K562 (cell line): ENCODE data around the gene PAX5. TPM values are rescaled to one million over a fixed set of nuclear protein-coding genes. Genes with fewer than 3 reads are reported as not detected.

Source experiments
- ATAC-seq: fragments of 200-7000 bp; cut with Tn5 transposase; 3 replicates; pipeline ENCODE4 v1.9.1; 2020; ENCODE audit warnings: moderate library complexity
- BruUV-seq: library from RNA; stranded (reverse); fragments of 400-500 nt; replicated peaks from 2 replicates; lab custom pipeline; 2021; lab: Mats Ljungman, UMichigan
- CTCF ChIA-PET: fragments of 300-600 bp; formaldehyde crosslinking; extraction: SDS; loops from one replicate; lab custom pipeline; 2021; ENCODE audit warnings: low intra/inter-chr PET ratio; lab: Yijun Ruan, JAX
- POLR2A ChIA-PET: fragments of 300-600, 350-650 bp; sonication (Branson Sonifier 250); formaldehyde crosslinking; extraction: SDS; loops from one replicate; lab custom pipeline; 2021; ENCODE audit warnings: antibody characterized with exemption, inconsistent platforms; lab: Yijun Ruan, JAX
- DNase-seq, 4 experiments: peaks; one replicate each; pipeline versions ENCODE4 v3.0.0 to v3.0.0-alpha.2; 2011 to 2018; ENCODE audit warnings: low spot score in 3 of 4, mixed read lengths in 3 of 4; ENCODE audit errors: extremely low read depth in 1 of 4
- FAIRE-seq: peaks from 2 replicates; lab custom pipeline; 2011; peaks lifted over from hg19 to GRCh38; lab: Jason Lieb, UNC
- H2AFZ ChIP-seq: 2 replicates; pipeline ENCODE4 v1.6.0; 2011; ENCODE audit warnings: low read depth, low read length, control low read depth, inconsistent platforms
- H3K27ac ChIP-seq: fragments of 200-600 bp; 3 replicates; pipeline ENCODE4 v1.8.0; 2011; ENCODE audit warnings: low read depth, mild to moderate bottlenecking, control low read depth, inconsistent platforms, low read length, moderate library complexity, mixed read lengths; ENCODE audit errors: extremely low read depth
- H3K27me3 ChIP-seq, 2 experiments: fragments of 300-600 bp in 1 of 2; 2 replicates in 1 of 2; 3 replicates in 1 of 2; pipeline versions ENCODE4 v1.6.0 to v1.8.0; 2011; ENCODE audit warnings: inconsistent platforms in 2 of 2, low read length in 2 of 2, mild to moderate bottlenecking in 1 of 2, mixed read lengths in 1 of 2, moderate library complexity in 1 of 2; ENCODE audit not compliant: control insufficient read depth in 2 of 2, insufficient read depth in 2 of 2
- H3K36me3 ChIP-seq: fragments of 300-600 bp; 3 replicates; pipeline ENCODE4 v1.8.0; 2011; ENCODE audit warnings: mild to moderate bottlenecking, low read length, inconsistent platforms; ENCODE audit not compliant: control insufficient read depth, insufficient read depth
- H3K4me1 ChIP-seq, 2 experiments: fragments of 200-600 bp in 1 of 2; replicated peaks in 1 of 2; 2 replicates in 1 of 2; 3 replicates in 1 of 2; pipeline versions ENCODE4 v1.5.1 to v1.8.0; 2011; ENCODE audit warnings: inconsistent platforms in 2 of 2, low read length in 2 of 2, mild to moderate bottlenecking in 1 of 2, mixed read lengths in 1 of 2, moderate library complexity in 1 of 2; ENCODE audit not compliant: control insufficient read depth in 2 of 2, insufficient read depth in 2 of 2
- H3K4me2 ChIP-seq: 2 replicates; pipeline ENCODE4 v1.6.1; 2011; ENCODE audit warnings: low read length, control low read depth, inconsistent platforms, mixed read lengths; ENCODE audit not compliant: insufficient read depth
- H3K4me3 ChIP-seq: fragments of 200-600 bp; sonication (generic), shearing (Covaris generic); 2 replicates; pipeline ENCODE4 v1.5.1; 2016; ENCODE audit warnings: control low read depth, inconsistent platforms
- H3K79me2 ChIP-seq: fragments of 200-600 bp; 3 replicates; pipeline ENCODE4 v1.8.0; 2011; ENCODE audit warnings: low read length, inconsistent platforms; ENCODE audit not compliant: control insufficient read depth, insufficient read depth
- H3K9ac ChIP-seq, 2 experiments: 2 replicates each; pipeline versions ENCODE4 v1.6.0 to v1.6.1; 2011; ENCODE audit warnings: low read depth in 2 of 2, low read length in 2 of 2, control low read depth in 1 of 2, inconsistent platforms in 1 of 2, mild to moderate bottlenecking in 1 of 2, mixed read lengths in 1 of 2; ENCODE audit not compliant: insufficient read depth in 1 of 2
- H3K9me1 ChIP-seq: one replicate; pipeline ENCODE4 v1.6.0; 2011; ENCODE audit warnings: inconsistent platforms, mild to moderate bottlenecking, low read length, moderate library complexity; ENCODE audit not compliant: control insufficient read depth, insufficient read depth
- H3K9me3 ChIP-seq: replicated peaks from 2 replicates; pipeline ENCODE4 v1.5.1; 2011; ENCODE audit warnings: low read depth, low read length, inconsistent platforms; ENCODE audit not compliant: control insufficient read depth, insufficient read depth
- H4K20me1 ChIP-seq: replicated peaks from 2 replicates; pipeline ENCODE4 v1.6.1; 2011; ENCODE audit warnings: low read length, inconsistent platforms, mixed read lengths; ENCODE audit not compliant: control insufficient read depth, insufficient read depth
- BMI1 ChIP-seq: fragments of 150-350 bp; IDR thresholded peaks from 2 replicates; pipeline ENCODE4 v1.6.1; 2014; ENCODE audit warnings: low read length
- CBFA2T3 ChIP-seq: fragments of 450-650 bp; IDR thresholded peaks from 2 replicates; pipeline ENCODE4 v1.6.1; 2017
- EP400 ChIP-seq: fragments of 450-650 bp; IDR thresholded peaks from 2 replicates; pipeline ENCODE4 v1.6.1; 2017; ENCODE audit warnings: antibody characterized with exemption, mild to moderate bottlenecking, moderate library complexity
- HDAC2 ChIP-seq: fragments of 450-650 bp; IDR thresholded peaks from 2 replicates; pipeline ENCODE4 v1.6.1; 2016; ENCODE audit warnings: mild to moderate bottlenecking
- MITF ChIP-seq: IDR thresholded peaks from 2 replicates; pipeline ENCODE4 v1.6.1; 2014; ENCODE audit warnings: antibody characterized with exemption
- POLR2G ChIP-seq: fragments of 200-400 bp; formaldehyde crosslinking; IDR thresholded peaks from 2 replicates; pipeline ENCODE4 v1.6.1; 2017; ENCODE audit warnings: low read depth, mild to moderate bottlenecking, antibody characterized with exemption, low read length, moderate library complexity
- STAT5A ChIP-seq: IDR thresholded peaks from 2 replicates; pipeline ENCODE4 v1.6.1; 2012; ENCODE audit warnings: low read length, inconsistent platforms, borderline replicate concordance
- STAT6 ChIP-seq: sonication (generic); formaldehyde crosslinking; IDR thresholded peaks from 2 replicates; pipeline ENCODE4 v1.8.1; 2023; ENCODE audit warnings: mild to moderate bottlenecking, missing genetic modification reagents
- XRCC4 ChIP-seq: IDR thresholded peaks from one replicate; pipeline ENCODE4 v1.6.1; 2011; ENCODE audit not compliant: insufficient read depth, insufficient read length; ENCODE audit errors: extremely low read depth
- ZHX1 ChIP-seq: fragments of 150-350 bp; conservative IDR thresholded peaks from 2 replicates; pipeline ENCODE4 v1.6.1; 2014; ENCODE audit warnings: low read length
- ZNF165 ChIP-seq: fragments of 250-450 bp; sonication (Bioruptor Pico); IDR thresholded peaks from 2 replicates; pipeline ENCODE4 v1.4.0; 2020; ENCODE audit warnings: borderline replicate concordance
- ZNF197 ChIP-seq: fragments of 200-800 bp; sonication (Bioruptor generic); IDR thresholded peaks from 2 replicates; pipeline ENCODE4 v1.6.1; 2016; ENCODE audit warnings: low read depth, missing genetic modification characterization, missing compliant biosample characterization
- ZNF354B ChIP-seq: fragments of 250-450 bp; sonication (Bioruptor Pico); IDR thresholded peaks from 2 replicates; pipeline ENCODE4 v1.4.0; 2020
- ZNF707 ChIP-seq: fragments of 250-450 bp; sonication (Bioruptor Pico); conservative IDR thresholded peaks from 2 replicates; pipeline ENCODE4 v1.8.0; 2022; ENCODE audit warnings: inconsistent platforms, mild to moderate bottlenecking, moderate library complexity
- WGBS: fragments of 100-300 bp; shearing (Covaris generic); methylation state at CpG from one replicate; pipeline ENCODE4 v1.1.6; 2016; ENCODE audit warnings: low coverage, mixed read lengths; ENCODE audit not compliant: insufficient coverage; ENCODE audit errors: missing lambda C conversion rate; 5-methylcytosine and 5-hydroxymethylcytosine counted together
- in situ Hi-C: fragments of 300-500 bp; cut with MboI; formaldehyde crosslinking; loops from 4 replicates; pipeline ENCODE4 v1.15.0; 2018; ENCODE audit warnings: inconsistent platforms, mixed read lengths
- intact Hi-C: fragments of 100-400 bp; cut with micrococcal nuclease; formaldehyde crosslinking; loops from 2 replicates; pipeline ENCODE4 v1.14.2; 2022
- polyA plus RNA-seq, 8 experiments: library from polyadenylated mRNA; depleted of rRNA in 4 of 8; stranded (reverse) in 5 of 8; unstranded in 3 of 8; fragments of >200 nt; fragmentation: Nextera tagmentation in 2 of 8; fragmentation: Illumina TruSeq in 1 of 8; extraction: Ambion mirVana in 2 of 8; extraction: Trizol in 1 of 8; gene quantifications; 2 replicates each; pipeline versions ENCODE4 v1.2.1 to v1.2.3, GENCODE V29; 2011 to 2014; ENCODE audit warnings: inconsistent platforms in 1 of 8, missing spikeins in 1 of 8
- total RNA-seq, 7 experiments: library from RNA; depleted of rRNA in 6 of 7; stranded (reverse); fragments of >200 nt in 6 of 7; fragmentation: Illumina TruSeq in 2 of 7; extraction: Trizol in 2 of 7; gene quantifications; 2 replicates each; pipeline versions ENCODE4 v1.2.1 to v1.2.3, GENCODE V29; 2011 to 2021; ENCODE audit warnings: low replicate concordance in 1 of 7

The PAX5 gene
- total and polyA plus RNA-seq, 9 of the 15 experiments (the other 6 are each of a cell fraction or from before 2014, with no cell fraction given), result 0.03 to 0.09 TPM; not detected in 7

DNA sequence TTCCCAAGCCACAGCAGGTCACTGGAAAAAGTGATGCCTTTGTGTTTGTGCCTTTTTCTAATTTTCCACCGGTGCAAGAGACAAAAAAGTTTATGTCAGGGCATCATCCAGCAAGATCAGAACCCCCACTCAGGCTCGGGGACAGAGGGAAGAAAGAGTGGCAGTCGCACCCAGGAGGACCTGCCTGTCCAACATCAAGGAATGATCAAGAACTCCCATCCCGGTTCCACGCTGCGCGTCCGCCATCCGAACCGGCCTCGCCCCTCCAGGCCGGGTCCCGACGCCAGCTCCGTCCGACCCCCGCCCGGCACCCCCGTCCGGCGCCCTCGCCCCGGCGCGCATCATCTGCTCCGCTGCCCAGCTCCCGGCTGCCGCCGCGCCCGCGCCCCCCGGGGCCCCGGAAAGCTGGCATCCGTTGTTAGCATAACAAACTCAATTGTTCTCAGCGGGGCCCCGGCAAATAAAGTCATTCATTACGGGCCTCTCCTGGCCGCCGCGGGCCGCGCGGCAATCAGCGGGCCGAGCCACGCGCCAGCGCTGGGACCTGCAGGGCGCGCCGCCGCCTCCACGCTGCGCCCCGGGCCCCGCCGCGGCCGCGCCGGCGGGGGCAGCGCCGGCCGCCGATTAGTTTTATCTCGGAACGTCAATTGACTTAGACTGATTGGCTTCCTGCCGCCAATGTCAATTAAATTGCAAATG lies 48.1 kb downstream of the PAX5 start (continued):
- TF ChIP-seq ZHX1, result no peak
- no peak for TF ChIP-seq ZNF707 (CRISPR knock-in tag)
- no peak for TF ChIP-seq ZNF165 (CRISPR knock-in tag)
- TF ChIP-seq CBFA2T3, result no peak

GRCh38 chr9:36985061-36985768 lies 48.9 kb downstream of the PAX5 start:
- in situ Hi-C loops, result loop anchor here (5.0 kb wide), 1 partner anchor 113 kb away; no protein-coding TSS in a partner anchor
- CTCF ChIA-PET, result no interaction called here
- no peak for TF ChIP-seq EP400
- no peak for TF ChIP-seq STAT5A
- TF ChIP-seq POLR2G, result no peak
- TF ChIP-seq XRCC4, result no peak
- no peak for TF ChIP-seq STAT6 (CRISPR knock-in tag)
- TF ChIP-seq HDAC2, result no peak
- no peak for TF ChIP-seq BMI1
- TF ChIP-seq ZNF354B (CRISPR knock-in tag), result no peak
- no peak for TF ChIP-seq ZNF197 (CRISPR knock-in tag)
- no peak for TF ChIP-seq MITF

More at GRCh38 chr9:36985061-36985768, 48.9 kb downstream of the PAX5 start:
- BruUV-seq, result no TSS peak
- Histone ChIP-seq H3K4me3 (no peak overlapping the region), H3K9ac (no peak overlapping the region), H4K20me1 (no peaks in the 10 kb centered on the region), H3K9me3 (no peaks in the 10 kb centered on the region), H3K4me1 (peaks cover 0 to 4% of the 10 kb centered on the region in 2 experiments; a peak in 1 of 5 replicates), H3K9me1 (no peaks in the 10 kb centered on the region), H3K79me2 (no peaks in the 10 kb centered on the region), H3K4me2 (no peak overlapping the region), H3K27ac (no peak overlapping the region), H3K27me3 (peaks cover 6 to 32% of the 10 kb centered on the region in 2 experiments; a peak in 3 of 5 replicates), H3K36me3 (no peaks in the 10 kb centered on the region), H2AFZ (no peak overlapping the region)
- DNase-seq (no peak), FAIRE-seq (no peak), ATAC-seq (no peak)
- intact Hi-C loops, result no loop called here
- 2% methylated on average over 12 of the region's 15 CpGs for WGBS
- POLR2A ChIA-PET, result no interaction called here
